ENCODE results near the gene U2SURP. TPM values are rescaled to one million over a fixed set of nuclear protein-coding genes. Genes with fewer than 3 reads are reported as not detected.

U2SURP gene
- total RNA-seq, 1 experiment from 2014 or later: 168 TPM

GRCh38 chr3:143109861-143110260, 108.5 kb downstream of the U2SURP start:
- peaks cover 6% of the 10 kb centered on the region for H3K27me3 Mint-ChIP-seq (ENCODE audit: low read depth)

More at GRCh38 chr3:143109861-143110260, 108.5 kb downstream of the U2SURP start:
- Histone ChIP-seq H3K18ac (ENCODE audit: insufficient read length, low read depth, low read length) (no peak overlapping the region), H4K8ac (replicated peaks; ENCODE audit: insufficient read length, low read depth, low read length) (no peak overlapping the region), H3K4me2 (ENCODE audit: insufficient read depth, insufficient read length, low read length) (no peak overlapping the region), H2BK20ac (ENCODE audit: low read depth, low read length, poor library complexity, severe bottlenecking) (no peak overlapping the region), H3K23me2 (ENCODE audit: insufficient read length, low read depth, low read length, poor library complexity, severe bottlenecking) (no peaks in the 10 kb centered on the region), H3K27me3 (ENCODE audit: insufficient read depth, low read length) (no peaks in the 10 kb centered on the region), H3K56ac (ENCODE audit: insufficient read length, low read depth, low read length) (no peak overlapping the region), H3K79me1 (ENCODE audit: insufficient read depth, low read depth, low read length, poor library complexity, severe bottlenecking) (no peaks in the 10 kb centered on the region), H2BK12ac (ENCODE audit: insufficient read length, low read depth, low read length) (no peak overlapping the region), H3K14ac (ENCODE audit: insufficient read depth, low read length) (no peak overlapping the region), H3K4me1 (ENCODE audit: insufficient read depth, low read length) (no peaks in the 10 kb centered on the region), H3T11ph (ENCODE audit: low read length) (no peak overlapping the region), H2AK5ac (ENCODE audit: insufficient read length, low read length) (no peak overlapping the region), H2BK120ac (ENCODE audit: low read depth, low read length, poor library complexity, severe bottlenecking) (no peak overlapping the region), H2AFZ (ENCODE audit: low read length) (no peak overlapping the region), H4K20me1 (ENCODE audit: control insufficient read depth, insufficient read depth, insufficient read length) (no peaks in the 10 kb centered on the region), H3K4ac (ENCODE audit: low read depth, low read length) (no peak overlapping the region), H3K9me3 (ENCODE audit: control insufficient read depth, low read depth, low read length) (peaks cover 10% of the 10 kb centered on the region), H2BK15ac (ENCODE audit: low read depth, low read length) (no peak overlapping the region), H3K79me2 (ENCODE audit: insufficient read depth, low read length) (no peaks in the 10 kb centered on the region), H4K5ac (ENCODE audit: insufficient read length, low read depth, low read length) (no peak overlapping the region), H4K91ac (ENCODE audit: insufficient read length, low read depth, low read length) (no peak overlapping the region), H3K9ac (ENCODE audit: extremely low read depth, insufficient read length, low read length) (no peak overlapping the region), H3K27ac (ENCODE audit: insufficient read length, low read depth, low read length) (no peak overlapping the region), H2BK5ac (ENCODE audit: insufficient read length, low read length) (no peak overlapping the region), H3K23ac (ENCODE audit: insufficient read length, low read depth, low read length) (no peak overlapping the region)
- H3K4me1 Mint-ChIP-seq: no peaks in the 10 kb centered on the region
- peaks cover 7 to 19% (median 9%) of the 10 kb centered on the region in 3 experiments for H3K36me3 Mint-ChIP-seq (ENCODE audit: insufficient read depth in 1 of 3, low read depth in 3 of 3)
- no peak overlapping the region for H3K27ac Mint-ChIP-seq
- TF ChIP-seq, protein P1, sequence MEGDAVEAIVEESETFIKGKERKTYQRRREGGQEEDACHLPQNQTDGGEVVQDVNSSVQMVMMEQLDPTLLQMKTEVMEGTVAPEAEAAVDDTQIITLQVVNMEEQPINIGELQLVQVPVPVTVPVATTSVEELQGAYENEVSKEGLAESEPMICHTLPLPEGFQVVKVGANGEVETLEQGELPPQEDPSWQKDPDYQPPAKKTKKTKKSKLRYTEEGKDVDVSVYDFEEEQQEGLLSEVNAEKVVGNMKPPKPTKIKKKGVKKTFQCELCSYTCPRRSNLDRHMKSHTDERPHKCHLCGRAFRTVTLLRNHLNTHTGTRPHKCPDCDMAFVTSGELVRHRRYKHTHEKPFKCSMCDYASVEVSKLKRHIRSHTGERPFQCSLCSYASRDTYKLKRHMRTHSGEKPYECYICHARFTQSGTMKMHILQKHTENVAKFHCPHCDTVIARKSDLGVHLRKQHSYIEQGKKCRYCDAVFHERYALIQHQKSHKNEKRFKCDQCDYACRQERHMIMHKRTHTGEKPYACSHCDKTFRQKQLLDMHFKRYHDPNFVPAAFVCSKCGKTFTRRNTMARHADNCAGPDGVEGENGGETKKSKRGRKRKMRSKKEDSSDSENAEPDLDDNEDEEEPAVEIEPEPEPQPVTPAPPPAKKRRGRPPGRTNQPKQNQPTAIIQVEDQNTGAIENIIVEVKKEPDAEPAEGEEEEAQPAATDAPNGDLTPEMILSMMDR (conservative IDR thresholded peaks at IDR 0.05): no peak
- no CpG with 5 or more reads among the region's 5 CpGs for WGBS (ENCODE audit: extremely low coverage, insufficient read length, low lambda C conversion rate)
- H3K4me3 Mint-ChIP-seq: no peak overlapping the region
- H3K9me3 Mint-ChIP-seq: peaks cover 21 to 22% of the 10 kb centered on the region in 2 experiments
- DNase-seq: no peak

Other genes starting within 250 kb of the U2SURP start
- gene PCOLCE2, start 112.5 kb upstream of the U2SURP start, total RNA-seq (2021): 6.8 and 9.2 TPM in 2 replicates
- gene PAQR9, start 37.9 kb upstream of the U2SURP start, total RNA-seq (2021): 2.3 and 3.2 TPM in 2 replicates
- 5.8 and 6.3 TPM in 2 replicates for gene CHST2, start 118.2 kb downstream of the U2SURP start, total RNA-seq (2021)

All from H9 (cell line).